Endometrial microvascular endothelial cells (primary cell): ENCODE data around the gene FBP1. TPM values are rescaled to one million over a fixed set of nuclear protein-coding genes. Genes with fewer than 3 reads are reported as not detected.

ENCODE experiments used
- in situ Hi-C: cut with HindIII; loops from 2 replicates; pipeline ENCODE4 v1.10.0; 2017; ENCODE audit warnings: low sequenced_read_pairs, low pct_unique_long_range_greater_than_20kb; ENCODE audit errors: inconsistent ontology term
- total RNA-seq: library from RNA; depleted of rRNA; stranded (reverse); fragments of >200 nt; gene quantifications from one replicate; pipeline ENCODE4 v1.2.3, GENCODE V29; 2015; ENCODE audit errors: inconsistent ontology term

FBP1 gene
- total RNA-seq, 1 donor from 2014 or later: 12.4 TPM

DNA sequence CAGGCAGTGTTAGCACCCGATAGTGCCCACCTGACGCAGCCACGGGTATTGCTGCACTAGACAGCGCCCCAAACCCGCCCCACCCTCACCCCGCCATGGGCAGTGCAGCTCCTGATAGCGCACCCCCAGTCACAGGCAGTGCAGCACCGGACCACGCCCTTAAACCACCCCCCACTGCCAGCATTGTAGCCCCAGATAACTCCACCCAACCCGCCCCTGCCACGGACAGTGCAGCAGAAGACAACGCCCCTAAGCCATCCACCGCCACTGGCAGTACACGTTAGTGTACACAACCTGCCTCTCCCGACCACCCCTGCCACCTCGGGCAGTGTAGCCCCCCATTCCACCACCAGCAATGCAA lies 85.3 kb downstream of the FBP1 start:
- in situ Hi-C loops: no loop called here

Other genes starting within 250 kb of the FBP1 start
- gene PCAT7, start 84.4 kb downstream of the FBP1 start, total RNA-seq: not detected
- gene FBP2, start 45.7 kb downstream of the FBP1 start, total RNA-seq: not detected
- gene AOPEP, start 87.2 kb upstream of the FBP1 start, total RNA-seq: 48.9 TPM